HepG2 (cell line): ENCODE data around the gene PLLP. TPM values are rescaled to one million over a fixed set of nuclear protein-coding genes. Genes with fewer than 3 reads are reported as not detected.
A peak's percentile ranks its signal among the peaks of the same experiment; 100 is the strongest.

Experiments used
- ATAC-seq: fragments of 200-7000 bp; cut with Tn5 transposase; 3 replicates; pipeline ENCODE4 v1.9.1; 2020; ENCODE audit warnings: mild to moderate bottlenecking, moderate library complexity
- BruUV-seq: library from RNA; stranded (reverse); fragments of 400-500 nt; replicated peaks from 2 replicates; lab custom pipeline; 2021; lab: Mats Ljungman, UMichigan
- CTCF ChIA-PET: fragments of 300-600 bp; formaldehyde crosslinking; extraction: SDS; loops from one replicate; lab custom pipeline; 2021; ENCODE audit warnings: low total read pairs, inconsistent platforms, low intra/inter-chr PET ratio; lab: Yijun Ruan, JAX
- POLR2A ChIA-PET: fragments of 350-600 bp; sonication (Branson Sonifier 250); formaldehyde crosslinking; loops from one replicate; lab custom pipeline; 2020; ENCODE audit warnings: antibody characterized with exemption, inconsistent platforms; lab: Yijun Ruan, JAX
- DNase-seq: peaks from one replicate; pipeline ENCODE4 v3.0.0-alpha.2; 2015; ENCODE audit warnings: low spot score
- FAIRE-seq: peaks from 3 replicates; lab custom pipeline; 2011; peaks lifted over from hg19 to GRCh38; lab: Jason Lieb, UNC
- H2AFZ ChIP-seq: one replicate; pipeline ENCODE4 v1.6.1; 2011; ENCODE audit warnings: low read length, inconsistent platforms
- H3K27ac ChIP-seq: fragments of 300-600 bp; 3 replicates; pipeline ENCODE4 v1.8.0; 2011; ENCODE audit warnings: mixed run types, mild to moderate bottlenecking, mixed read lengths, low read length, inconsistent platforms; ENCODE audit not compliant: insufficient read depth; ENCODE audit errors: extremely low read length
- H3K27me3 ChIP-seq, 2 experiments: fragments of 200-600 bp in 1 of 2; 2 replicates in 1 of 2; 3 replicates in 1 of 2; pipeline versions ENCODE4 v1.6.0 to v1.8.0; 2011; ENCODE audit warnings: low read length in 2 of 2, mild to moderate bottlenecking in 2 of 2, moderate library complexity in 2 of 2, inconsistent platforms in 1 of 2; ENCODE audit not compliant: insufficient read depth in 2 of 2, control insufficient read depth in 1 of 2
- H3K36me3 ChIP-seq, 2 experiments: fragments of 200-600 bp in 1 of 2; replicated peaks in 1 of 2; 2 replicates in 1 of 2; 3 replicates in 1 of 2; pipeline versions ENCODE4 v1.5.1 to v1.8.0; 2011; ENCODE audit warnings: low read length in 2 of 2, inconsistent platforms in 1 of 2; ENCODE audit not compliant: insufficient read depth in 2 of 2, control insufficient read depth in 1 of 2
- H3K4me1 ChIP-seq: 2 replicates; pipeline ENCODE4 v1.5.1; 2012; ENCODE audit warnings: low read length, inconsistent platforms; ENCODE audit not compliant: insufficient read depth
- H3K4me2 ChIP-seq: 2 replicates; pipeline ENCODE4 v1.6.0; 2011; ENCODE audit warnings: low read depth, low read length, inconsistent platforms
- H3K4me3 ChIP-seq, 3 experiments: fragments of 200-600 bp in 1 of 3; sonication (generic), shearing (Covaris generic) in 1 of 3; replicated peaks in 1 of 3; 2 replicates each; pipeline ENCODE4 v1.5.1; 2011 to 2016; ENCODE audit warnings: low read length in 3 of 3, inconsistent platforms in 2 of 3, low read depth in 2 of 3, mild to moderate bottlenecking in 2 of 3, control low read depth in 1 of 3, mixed read lengths in 1 of 3; ENCODE audit not compliant: insufficient read depth in 1 of 3
- H3K79me2 ChIP-seq: one replicate; pipeline ENCODE4 v1.6.1; 2011; ENCODE audit warnings: low read length, inconsistent platforms; ENCODE audit not compliant: insufficient read depth
- H3K9ac ChIP-seq: 2 replicates; pipeline ENCODE4 v1.6.0; 2011; ENCODE audit warnings: mild to moderate bottlenecking, low read depth, low read length, inconsistent platforms; ENCODE audit not compliant: insufficient read depth
- H3K9me3 ChIP-seq: 2 replicates; pipeline ENCODE4 v1.5.1; 2012; ENCODE audit warnings: mild to moderate bottlenecking, low read length
- H4K20me1 ChIP-seq: 2 replicates; pipeline ENCODE4 v1.6.0; 2011; ENCODE audit warnings: inconsistent platforms, mild to moderate bottlenecking, low read length, moderate library complexity; ENCODE audit not compliant: insufficient read depth
- AGO1 ChIP-seq: fragments of 200-400 bp; formaldehyde crosslinking; IDR thresholded peaks from 2 replicates; pipeline ENCODE4 v1.6.1; 2017; ENCODE audit warnings: mild to moderate bottlenecking, low read depth, low read length, moderate library complexity; ENCODE audit not compliant: poor library complexity, severe bottlenecking
- DR1 ChIP-seq: sonication (generic); formaldehyde crosslinking; IDR thresholded peaks from 2 replicates; pipeline ENCODE4 v1.8.0; 2021; ENCODE audit warnings: mild to moderate bottlenecking, missing genetic modification reagents, inconsistent platforms
- KDM1A ChIP-seq: IDR thresholded peaks from 2 replicates; pipeline ENCODE4 v1.6.1; 2016; ENCODE audit warnings: missing compliant biosample characterization
- POLR2AphosphoS5 ChIP-seq: IDR thresholded peaks from 2 replicates; pipeline ENCODE4 v1.6.1; 2012; ENCODE audit warnings: low read depth, low read length
- ZNF562 ChIP-seq: sonication (generic); formaldehyde crosslinking; IDR thresholded peaks from 2 replicates; pipeline ENCODE4 v1.8.0; 2022; ENCODE audit warnings: missing genetic modification reagents, borderline replicate concordance
- ZNF629 ChIP-seq: sonication (generic); formaldehyde crosslinking; conservative IDR thresholded peaks from 2 replicates; pipeline ENCODE4 v1.5.0; 2020; ENCODE audit warnings: missing genetic modification reagents
- WGBS: methylation state at CpG from one replicate; pipeline ENCODE4 v1.1.6; 2017; ENCODE audit warnings: low lambda C conversion rate; 5-methylcytosine and 5-hydroxymethylcytosine counted together
- in situ Hi-C: cut with HindIII; loops from 2 replicates; pipeline ENCODE4 v1.10.0; 2017; ENCODE audit warnings: low pct_unique_long_range_greater_than_20kb; ENCODE audit not compliant: extremely low pct_ligation_motif_present
- intact Hi-C: fragments of 100-400 bp; cut with micrococcal nuclease; formaldehyde crosslinking; loops from one replicate; pipeline ENCODE4 v1.10.0; 2022; ENCODE audit not compliant: unreplicated experiment
- polyA plus RNA-seq, 8 experiments: library from polyadenylated mRNA; depleted of rRNA in 3 of 8; stranded (reverse) in 7 of 8; unstranded in 1 of 8; fragments of >200 nt; fragmentation: Illumina TruSeq in 4 of 8; extraction: Trizol in 4 of 8; gene quantifications; 2 replicates each; pipeline versions ENCODE4 v1.2.1 to v1.2.3, GENCODE V29; 2011 to 2016; ENCODE audit warnings: low read depth in 4 of 8, missing spikeins in 1 of 8, mixed read lengths in 1 of 8; ENCODE audit not compliant: insufficient read depth in 1 of 8
- total RNA-seq, 5 experiments: library from RNA; depleted of rRNA; stranded (reverse); fragments of >200 nt; fragmentation: Illumina TruSeq; extraction: Trizol; gene quantifications; 2 replicates each; pipeline ENCODE4 v1.2.3, GENCODE V29; 2016; ENCODE audit warnings: low read depth in 1 of 5
- TF ChIP-seq, protein P1 (sequence below): fragments of 450-650 bp; IDR thresholded peaks from 2 replicates; pipeline ENCODE4 v1.6.1; 2016
- TF ChIP-seq, protein P2 (sequence below): sonication (generic); formaldehyde crosslinking; IDR thresholded peaks from 2 replicates; pipeline ENCODE4 v1.5.0; 2020; ENCODE audit warnings: missing genetic modification reagents

The PLLP gene
- total and polyA plus RNA-seq, 2 of the 13 experiments (the other 11 are each of a cell fraction or from before 2014, with no cell fraction given): 60.6 to 127 TPM

DNA sequence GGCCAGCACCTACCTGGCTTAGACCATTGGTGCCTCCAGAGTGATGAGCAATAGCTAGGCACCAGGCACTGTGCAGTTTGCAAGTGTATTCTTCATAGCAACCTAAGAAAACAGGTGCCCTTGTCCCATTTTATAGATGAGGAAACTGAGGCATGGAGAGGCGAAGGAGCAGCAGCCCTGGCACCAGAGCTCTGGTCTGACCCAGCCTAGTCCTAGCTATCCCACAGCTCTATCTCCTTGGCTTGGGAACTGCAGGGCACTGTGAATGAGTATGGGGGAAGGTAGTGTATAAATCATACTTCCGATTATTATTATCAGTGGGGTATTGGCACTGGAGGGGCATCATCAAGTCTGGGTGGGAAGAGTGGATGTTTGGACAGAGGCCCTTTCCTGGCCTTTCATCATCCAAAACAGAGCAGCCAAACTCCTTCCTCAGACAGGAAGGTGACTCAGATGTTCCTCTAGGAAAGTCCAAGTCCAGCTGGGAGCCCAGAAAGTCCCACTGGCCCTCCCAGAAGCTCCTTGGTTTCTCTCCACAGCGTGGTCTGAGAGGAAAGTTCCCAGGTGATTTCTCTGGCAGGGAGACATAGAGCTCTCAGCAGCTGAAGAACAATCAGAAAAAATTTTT, 32.0 kb upstream of the PLLP start:
- no peaks in the 10 kb centered on the region for H3K36me3 ChIP-seq
- H4K20me1 ChIP-seq: no peaks in the 10 kb centered on the region
- peaks cover 10% of the 10 kb centered on the region for H3K4me1 ChIP-seq
- no peak overlapping the region for H3K27ac ChIP-seq
- FAIRE-seq (no peak), ATAC-seq (no peak), DNase-seq (no peak)
- 70% methylated on average over 3 of the region's 3 CpGs for WGBS
- in situ Hi-C loops (no loop called here), intact Hi-C loops (no loop called here)
- BruUV-seq: no TSS peak
- TF ChIP-seq DR1 (no peak), AGO1 (no peak), KDM1A (CRISPR knock-in tag) (no peak), POLR2AphosphoS5 (no peak), ZNF562 (CRISPR knock-in tag) (no peak), ZNF629 (CRISPR knock-in tag) (peak; percentile 72)
- TF ChIP-seq, protein P1, sequence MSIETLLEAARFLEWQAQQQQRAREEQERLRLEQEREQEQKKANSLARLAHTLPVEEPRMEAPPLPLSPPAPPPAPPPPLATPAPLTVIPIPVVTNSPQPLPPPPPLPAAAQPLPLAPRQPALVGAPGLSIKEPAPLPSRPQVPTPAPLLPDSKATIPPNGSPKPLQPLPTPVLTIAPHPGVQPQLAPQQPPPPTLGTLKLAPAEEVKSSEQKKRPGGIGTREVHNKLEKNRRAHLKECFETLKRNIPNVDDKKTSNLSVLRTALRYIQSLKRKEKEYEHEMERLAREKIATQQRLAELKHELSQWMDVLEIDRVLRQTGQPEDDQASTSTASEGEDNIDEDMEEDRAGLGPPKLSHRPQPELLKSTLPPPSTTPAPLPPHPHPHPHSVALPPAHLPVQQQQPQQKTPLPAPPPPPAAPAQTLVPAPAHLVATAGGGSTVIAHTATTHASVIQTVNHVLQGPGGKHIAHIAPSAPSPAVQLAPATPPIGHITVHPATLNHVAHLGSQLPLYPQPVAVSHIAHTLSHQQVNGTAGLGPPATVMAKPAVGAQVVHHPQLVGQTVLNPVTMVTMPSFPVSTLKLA: no peak
- TF ChIP-seq, protein P2, sequence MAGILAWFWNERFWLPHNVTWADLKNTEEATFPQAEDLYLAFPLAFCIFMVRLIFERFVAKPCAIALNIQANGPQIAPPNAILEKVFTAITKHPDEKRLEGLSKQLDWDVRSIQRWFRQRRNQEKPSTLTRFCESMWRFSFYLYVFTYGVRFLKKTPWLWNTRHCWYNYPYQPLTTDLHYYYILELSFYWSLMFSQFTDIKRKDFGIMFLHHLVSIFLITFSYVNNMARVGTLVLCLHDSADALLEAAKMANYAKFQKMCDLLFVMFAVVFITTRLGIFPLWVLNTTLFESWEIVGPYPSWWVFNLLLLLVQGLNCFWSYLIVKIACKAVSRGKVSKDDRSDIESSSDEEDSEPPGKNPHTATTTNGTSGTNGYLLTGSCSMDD: no peak
- peaks cover 0 to 8% of the 10 kb centered on the region in 2 experiments; a peak in 2 of 5 replicates for H3K27me3 ChIP-seq
- no peaks in the 10 kb centered on the region for H3K79me2 ChIP-seq
- no peak overlapping the region for H2AFZ ChIP-seq
- CTCF ChIA-PET: no interaction called here
- H3K9me3 ChIP-seq: no peaks in the 10 kb centered on the region
- no peak overlapping the region for H3K4me2 ChIP-seq
- POLR2A ChIA-PET: interaction anchor here (0.6 to 2.2 kb wide), 3 partner anchors 12 to 57 kb away, joined by 3 to 9 read pairs (median 4); partner anchors contain the start of gene CX3CL1
- H3K9ac ChIP-seq: no peak overlapping the region
- no peak overlapping the region for H3K4me3 ChIP-seq
